ENCODE data around the gene USP10.
"Not testable (repeated sequence)": the region's sequence is repeated elsewhere in the genome, so short reads cannot be mapped to it uniquely, and the experiment has no call there.

USP10 gene

DNA sequence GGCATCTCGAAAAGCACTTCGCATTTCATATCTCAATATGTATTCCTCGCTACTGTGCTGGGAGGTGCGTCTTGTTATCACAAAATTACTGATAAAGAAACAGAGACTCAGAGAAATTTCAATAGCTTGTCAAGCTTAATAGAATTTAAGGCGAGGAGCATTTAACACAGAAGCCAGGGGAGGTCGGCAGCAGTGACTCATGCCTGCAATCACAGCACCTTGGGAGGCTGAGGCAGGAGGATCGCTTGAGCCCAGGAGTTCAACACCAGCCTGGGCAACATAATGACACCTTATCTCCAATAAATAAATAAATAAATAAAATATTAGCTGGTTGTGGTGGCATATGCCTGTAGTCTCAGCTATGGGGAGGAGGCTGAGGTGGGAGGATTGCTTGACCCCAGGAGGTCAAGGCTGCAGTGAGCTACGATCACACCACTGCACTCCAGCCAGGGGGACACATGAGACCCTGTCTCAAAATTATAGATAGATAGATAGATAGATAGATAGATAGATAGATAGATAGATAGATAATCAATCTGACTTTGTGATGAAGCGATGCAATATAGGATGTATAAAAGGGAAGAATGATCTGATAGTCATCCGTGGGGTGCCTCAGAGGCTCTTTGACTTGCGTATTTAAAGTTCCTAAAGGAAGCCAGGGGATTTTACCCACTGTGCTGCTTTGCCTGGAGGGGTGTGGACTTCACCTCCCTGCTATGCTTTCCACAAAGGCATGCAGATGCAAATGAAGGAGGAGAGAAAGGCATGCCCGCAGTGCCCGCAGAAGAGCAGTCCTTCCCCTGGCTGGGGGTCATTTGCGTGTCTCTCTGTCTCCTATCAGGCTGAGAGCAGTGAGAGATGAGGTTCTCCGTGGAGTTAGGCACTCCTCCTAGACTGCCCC lies 15.9 kb upstream of the USP10 start:
- Histone ChIP-seq H3K4me1 (ENCODE audit: insufficient read depth, poor library complexity, severe bottlenecking) (peaks cover 6% of the 10 kb centered on the region), H3K27ac (ENCODE audit: poor library complexity, severe bottlenecking) (no peak overlapping the region), H3K36me3 (ENCODE audit: low read depth) (no peaks in the 10 kb centered on the region), H3K4me3 (ENCODE audit: severe bottlenecking) (no peak overlapping the region), H3K27me3 (ENCODE audit: insufficient read depth, poor library complexity, severe bottlenecking) (no peaks in the 10 kb centered on the region), H3K9me3 (ENCODE audit: severe bottlenecking) (no peaks in the 10 kb centered on the region)
- TF ChIP-seq, protein P1, sequence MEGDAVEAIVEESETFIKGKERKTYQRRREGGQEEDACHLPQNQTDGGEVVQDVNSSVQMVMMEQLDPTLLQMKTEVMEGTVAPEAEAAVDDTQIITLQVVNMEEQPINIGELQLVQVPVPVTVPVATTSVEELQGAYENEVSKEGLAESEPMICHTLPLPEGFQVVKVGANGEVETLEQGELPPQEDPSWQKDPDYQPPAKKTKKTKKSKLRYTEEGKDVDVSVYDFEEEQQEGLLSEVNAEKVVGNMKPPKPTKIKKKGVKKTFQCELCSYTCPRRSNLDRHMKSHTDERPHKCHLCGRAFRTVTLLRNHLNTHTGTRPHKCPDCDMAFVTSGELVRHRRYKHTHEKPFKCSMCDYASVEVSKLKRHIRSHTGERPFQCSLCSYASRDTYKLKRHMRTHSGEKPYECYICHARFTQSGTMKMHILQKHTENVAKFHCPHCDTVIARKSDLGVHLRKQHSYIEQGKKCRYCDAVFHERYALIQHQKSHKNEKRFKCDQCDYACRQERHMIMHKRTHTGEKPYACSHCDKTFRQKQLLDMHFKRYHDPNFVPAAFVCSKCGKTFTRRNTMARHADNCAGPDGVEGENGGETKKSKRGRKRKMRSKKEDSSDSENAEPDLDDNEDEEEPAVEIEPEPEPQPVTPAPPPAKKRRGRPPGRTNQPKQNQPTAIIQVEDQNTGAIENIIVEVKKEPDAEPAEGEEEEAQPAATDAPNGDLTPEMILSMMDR (IDR thresholded peaks at IDR 0.05; ENCODE audit: poor library complexity, severe bottlenecking), result no peak
- ATAC-seq (ENCODE audit: low read depth), result no peak
- no peak for DNase-seq (ENCODE audit: low spot score)

DNA sequence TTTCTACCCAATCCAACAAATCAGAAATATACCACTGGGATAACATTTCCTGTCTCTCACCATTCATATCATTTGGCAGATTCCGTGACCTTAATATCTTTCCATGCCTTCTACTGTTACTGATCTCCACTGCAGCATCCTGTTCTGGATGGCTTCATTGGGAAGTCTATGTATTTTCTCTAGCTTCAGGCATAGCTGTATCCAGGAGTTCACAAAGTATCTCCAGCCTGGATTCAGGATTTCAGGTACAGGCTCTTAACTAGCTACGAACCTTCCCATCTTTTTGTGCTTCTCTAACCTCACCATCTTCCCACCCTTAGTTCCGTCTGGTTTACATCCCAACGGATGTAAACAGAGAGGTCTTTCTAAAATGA lies 15.2 kb upstream of the USP10 start:
- no peaks in the 10 kb centered on the region for H3K9me3 ChIP-seq (ENCODE audit: severe bottlenecking)
- ATAC-seq (ENCODE audit: low read depth) (no peak), DNase-seq (ENCODE audit: low spot score) (no peak)
- H3K4me3 ChIP-seq (ENCODE audit: severe bottlenecking), result no peak overlapping the region
- H3K36me3 ChIP-seq (ENCODE audit: low read depth), result no peaks in the 10 kb centered on the region
- H3K27ac ChIP-seq (ENCODE audit: poor library complexity, severe bottlenecking), result no peak overlapping the region
- peaks cover 8% of the 10 kb centered on the region for H3K4me1 ChIP-seq (ENCODE audit: insufficient read depth, poor library complexity, severe bottlenecking)
- TF ChIP-seq, protein P1 (IDR thresholded peaks at IDR 0.05; ENCODE audit: poor library complexity, severe bottlenecking), result no peak
- no peaks in the 10 kb centered on the region for H3K27me3 ChIP-seq (ENCODE audit: insufficient read depth, poor library complexity, severe bottlenecking)

DNA sequence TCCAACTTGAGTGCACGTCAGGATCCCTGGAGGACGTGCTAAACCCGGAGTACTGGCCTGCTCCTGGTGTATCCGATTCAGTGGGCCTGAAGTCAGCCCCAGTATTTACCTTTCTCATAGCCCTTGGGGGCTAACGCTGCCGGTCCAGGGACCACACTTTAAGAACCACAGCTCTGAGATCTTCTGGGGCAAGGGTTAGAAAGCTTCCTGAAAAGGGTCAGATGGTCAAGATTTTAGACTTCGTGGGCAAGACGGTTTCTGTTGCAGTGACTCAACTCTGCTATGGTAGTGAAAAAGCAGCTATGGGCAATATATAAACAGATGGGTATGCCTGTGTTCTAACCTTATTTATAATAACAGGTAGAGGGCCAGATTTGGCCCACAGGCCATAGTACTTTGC lies 14.6 kb upstream of the USP10 start:
- TF ChIP-seq, protein P1 (IDR thresholded peaks at IDR 0.05; ENCODE audit: poor library complexity, severe bottlenecking), result no peak
- no peak for DNase-seq (ENCODE audit: low spot score)
- ATAC-seq (ENCODE audit: low read depth), result no peak
- H3K27ac ChIP-seq (ENCODE audit: poor library complexity, severe bottlenecking), result no peak overlapping the region
- no peaks in the 10 kb centered on the region for H3K9me3 ChIP-seq (ENCODE audit: severe bottlenecking)
- H3K4me3 ChIP-seq (ENCODE audit: severe bottlenecking), result no peak overlapping the region
- no peaks in the 10 kb centered on the region for H3K27me3 ChIP-seq (ENCODE audit: insufficient read depth, poor library complexity, severe bottlenecking)
- H3K36me3 ChIP-seq (ENCODE audit: low read depth), result no peaks in the 10 kb centered on the region
- H3K4me1 ChIP-seq (ENCODE audit: insufficient read depth, poor library complexity, severe bottlenecking), result peaks cover 8% of the 10 kb centered on the region

DNA sequence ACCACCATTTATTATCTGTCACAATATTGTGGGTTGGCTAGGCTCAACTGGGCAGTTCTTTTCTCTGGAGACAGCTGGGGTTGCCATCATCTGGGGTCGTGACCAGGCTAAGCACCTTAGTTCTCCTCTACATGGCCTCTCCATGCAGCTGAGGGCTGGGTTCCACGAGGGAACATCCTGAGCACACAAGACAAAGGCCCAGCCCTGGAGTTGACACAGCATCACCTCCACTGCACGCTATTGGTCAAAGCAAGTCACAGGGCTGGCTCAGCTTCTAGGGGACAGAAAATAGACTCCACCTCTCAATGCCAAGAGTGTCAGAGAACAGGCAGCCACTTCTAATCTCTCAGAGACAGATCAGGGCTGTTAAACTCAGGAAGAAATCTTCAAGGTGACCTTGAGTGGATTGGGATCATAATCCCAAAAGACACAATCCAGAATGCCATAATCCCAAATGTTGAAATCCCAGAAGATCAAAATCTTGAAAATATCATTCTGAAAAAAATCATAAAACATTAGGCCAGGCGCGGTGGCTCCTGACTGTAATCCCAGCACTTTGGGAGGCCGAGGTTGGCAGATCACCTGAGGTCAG lies 13.0 kb upstream of the USP10 start:
- DNase-seq (ENCODE audit: low spot score), result no peak
- no peak for ATAC-seq (ENCODE audit: low read depth)
- Histone ChIP-seq H3K27me3 (ENCODE audit: insufficient read depth, poor library complexity, severe bottlenecking) (no peaks in the 10 kb centered on the region), H3K4me3 (ENCODE audit: severe bottlenecking) (no peak overlapping the region), H3K36me3 (ENCODE audit: low read depth) (no peaks in the 10 kb centered on the region), H3K27ac (ENCODE audit: poor library complexity, severe bottlenecking) (peak overlapping the region; percentile 48), H3K4me1 (ENCODE audit: insufficient read depth, poor library complexity, severe bottlenecking) (peaks cover 8% of the 10 kb centered on the region), H3K9me3 (ENCODE audit: severe bottlenecking) (no peaks in the 10 kb centered on the region)
- TF ChIP-seq, protein P1 (IDR thresholded peaks at IDR 0.05; ENCODE audit: poor library complexity, severe bottlenecking), result no peak

DNA sequence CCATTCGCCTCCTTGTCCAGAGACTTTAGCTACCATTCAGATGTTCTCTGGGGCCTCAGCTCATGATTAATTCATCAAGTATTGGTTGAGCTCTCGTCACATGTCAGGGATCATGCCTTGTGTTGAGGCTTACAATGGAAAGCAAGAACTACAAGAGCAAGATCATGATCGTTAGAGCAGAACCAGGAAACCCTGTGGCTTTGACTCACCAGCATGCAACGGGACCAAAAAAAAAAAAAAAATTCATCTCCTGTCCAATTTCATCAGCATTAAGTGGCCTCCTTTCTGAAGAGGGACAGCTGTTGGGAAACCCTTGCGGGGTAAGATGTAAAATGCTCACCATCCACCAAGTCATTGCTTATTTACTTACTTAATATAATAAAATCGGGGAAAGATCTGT lies 12.1 kb upstream of the USP10 start:
- H3K27me3 ChIP-seq (ENCODE audit: insufficient read depth, poor library complexity, severe bottlenecking), result no peaks in the 10 kb centered on the region
- TF ChIP-seq, protein P1 (IDR thresholded peaks at IDR 0.05; ENCODE audit: poor library complexity, severe bottlenecking), result no peak
- DNase-seq (ENCODE audit: low spot score) (no peak), ATAC-seq (ENCODE audit: low read depth) (peak; percentile 43; the same call in 1 of the 3 replicates)
- no peak overlapping the region for H3K4me3 ChIP-seq (ENCODE audit: severe bottlenecking)
- H3K4me1 ChIP-seq (ENCODE audit: insufficient read depth, poor library complexity, severe bottlenecking), result peaks cover 8% of the 10 kb centered on the region
- no peaks in the 10 kb centered on the region for H3K36me3 ChIP-seq (ENCODE audit: low read depth)
- no peaks in the 10 kb centered on the region for H3K9me3 ChIP-seq (ENCODE audit: severe bottlenecking)
- H3K27ac ChIP-seq (ENCODE audit: poor library complexity, severe bottlenecking), result peak overlapping the region; percentile 48

DNA sequence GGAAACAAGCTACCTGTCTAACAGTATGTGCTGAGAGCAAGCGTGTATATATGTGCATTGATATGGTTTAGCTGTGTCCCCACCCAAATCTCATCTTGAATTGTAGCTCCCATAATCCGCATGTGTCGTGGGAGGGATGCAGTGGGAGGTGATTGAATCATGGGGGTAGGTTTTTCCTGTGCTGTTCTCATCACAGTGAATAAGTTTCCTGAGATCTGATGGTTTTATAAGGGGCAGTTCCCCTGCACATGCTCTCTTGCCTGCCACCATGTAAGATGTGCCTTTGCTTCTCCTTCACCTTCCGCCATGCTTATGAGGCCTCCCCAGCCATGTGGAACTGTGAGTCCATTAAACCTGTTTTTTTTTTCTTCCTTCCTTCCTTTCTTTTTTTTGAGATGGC lies 11.6 kb upstream of the USP10 start:
- not testable (repeated sequence) for H3K27me3 ChIP-seq (ENCODE audit: insufficient read depth, poor library complexity, severe bottlenecking); H3K4me3 ChIP-seq (ENCODE audit: severe bottlenecking); H3K4me1 ChIP-seq (ENCODE audit: insufficient read depth, poor library complexity, severe bottlenecking); H3K9me3 ChIP-seq (ENCODE audit: severe bottlenecking); ATAC-seq (ENCODE audit: low read depth); H3K36me3 ChIP-seq (ENCODE audit: low read depth); DNase-seq (ENCODE audit: low spot score)
- H3K27ac ChIP-seq (ENCODE audit: poor library complexity, severe bottlenecking), result peak overlapping the region; percentile 48
